ENCODE measurements around the gene DUOX1. TPM values are rescaled to one million over a fixed set of nuclear protein-coding genes. Genes with fewer than 3 reads are reported as not detected.
A peak's percentile ranks its signal among the peaks of the same experiment; 100 is the strongest.

The DUOX1 gene
- 1.0 TPM in 1 of 2 replicates, not detected in the other for total RNA-seq (2011; cell fraction: chromatin; rRNA removed; ENCODE audit: low replicate concordance)
- total RNA-seq (2011; cell fraction: nucleolus; rRNA removed): 0.39 and 0.50 TPM in 2 replicates
- total RNA-seq (2011; cell fraction: nucleoplasm; rRNA removed): 0.38 TPM in 1 of 2 replicates, not detected in the other
- total RNA-seq (2014; rRNA removed) (not detected in 2 replicates), total RNA-seq (2014; rRNA removed; fragmentation: Illumina TruSeq; extraction: Trizol) (not detected in 2 replicates), total RNA-seq (2015; rRNA removed; fragmentation: Illumina TruSeq; extraction: Trizol) (not detected in 2 replicates), total RNA-seq (2021) (0.22 TPM in 2 replicates), polyA plus RNA-seq (2011; rRNA removed) (0.01 TPM in 1 of 2 replicates, not detected in the other), polyA plus RNA-seq (2014; fragmentation: Illumina TruSeq; extraction: Trizol) (not detected in 2 replicates), polyA plus RNA-seq (2014; fragmentation: Nextera tagmentation; extraction: Ambion mirVana) (under 1 TPM in 1 of 2 experiments, not detected in 1; 0.01 TPM), polyA plus RNA-seq (2014; rRNA removed) (not detected in 2 replicates), polyA minus RNA-seq (2011; rRNA and poly(A)+ RNA removed) (not detected in 2 replicates), Bru-seq, nascent RNA (percentile 9 among the genes with signal in this experiment), BruChase-seq, experiment 1, labeled RNA remaining after a 2-hour chase (percentile 11 among the genes with signal in this experiment), BruChase-seq, experiment 2, labeled RNA remaining after a 6-hour chase (percentile 3 among the genes with signal in this experiment)
- polyA plus RNA-seq (2011; cell fraction: cytosol; rRNA removed): 0.03 TPM in 1 of 2 replicates, not detected in the other
- 0.04 and 0.73 TPM in 2 replicates for polyA plus RNA-seq (2011; cell fraction: nucleus; rRNA removed)
- polyA plus RNA-seq (2012): 0.29 and 0.79 TPM in 2 replicates
- polyA minus RNA-seq (2011; cell fraction: cytosol; rRNA and poly(A)+ RNA removed): not detected in 2 replicates
- not detected in 2 replicates for polyA minus RNA-seq (2011; cell fraction: nucleus; rRNA and poly(A)+ RNA removed)
- long read RNA-seq, experiment 1, partial matches to known transcripts: 0 of 7 reads
- long read RNA-seq, experiment 1, other reads (novel, unspliced or antisense): 7 of 7 reads
- long read RNA-seq, experiment 2: 0 reads
- long read RNA-seq, experiment 3: 0 reads

- in situ Hi-C loops (cut with MboI): no loop called here
- peaks cover 0 to 14% of the 10 kb centered on the region in 2 experiments; a peak in 2 of 5 replicates for H3K4me1 ChIP-seq (replicated peaks in 1 of 2; ENCODE audit: control insufficient read depth in 2 of 2, insufficient read depth in 2 of 2, low read length in 2 of 2)
- ChIA-PET POLR2A (no interaction called here), CTCF (ENCODE audit: low intra/inter-chr PET ratio) (no interaction called here)
- intact Hi-C loops (cut with micrococcal nuclease): no loop called here
- WGBS (ENCODE audit: insufficient coverage, low coverage, missing lambda C conversion rate): 8% methylated on average over 2 of the region's 46 CpGs
- ATAC-seq (peak; percentile 71), FAIRE-seq (no peak), DNase-seq (ENCODE audit: extremely low read depth in 1 of 4, low spot score in 3 of 4) (peak in 3 of 4 experiments; percentile 12 to 64 (median 64))
- no peaks in the 10 kb centered on the region for H4K20me1 ChIP-seq (replicated peaks; ENCODE audit: control insufficient read depth, insufficient read depth, low read length)
- H3K79me2 ChIP-seq (ENCODE audit: control insufficient read depth, insufficient read depth, low read length): no peaks in the 10 kb centered on the region
- H3K4me2 ChIP-seq (ENCODE audit: insufficient read depth, low read length): no peak within 1 kb of the TSS
- no peak within 1 kb of the TSS for H3K4me3 ChIP-seq
- H3K27me3 ChIP-seq (ENCODE audit: control insufficient read depth in 2 of 2, insufficient read depth in 2 of 2, low read length in 2 of 2): peaks cover 28 to 50% of the 10 kb centered on the region in 2 experiments
- H2AFZ ChIP-seq (ENCODE audit: low read depth, low read length): no peak within 1 kb of the TSS
- no peaks in the 10 kb centered on the region for H3K9me1 ChIP-seq (ENCODE audit: control insufficient read depth, insufficient read depth, low read length)
- BruUV-seq (replicated peaks): no TSS peak
- no peaks in the 10 kb centered on the region for H3K36me3 ChIP-seq (ENCODE audit: control insufficient read depth, insufficient read depth, low read length)
- H3K9me3 ChIP-seq (replicated peaks; ENCODE audit: control insufficient read depth, insufficient read depth, low read depth, low read length): no peaks in the 10 kb centered on the region
- H3K27ac ChIP-seq (ENCODE audit: extremely low read depth, low read depth, low read length): no peak within 1 kb of the TSS
- peak within 1 kb of the TSS in 1 of 2 experiments; percentile 16; a peak in 1 of 4 replicates for H3K9ac ChIP-seq (ENCODE audit: insufficient read depth in 1 of 2, low read depth in 2 of 2, low read length in 2 of 2)
- TF ChIP-seq, protein P1, sequence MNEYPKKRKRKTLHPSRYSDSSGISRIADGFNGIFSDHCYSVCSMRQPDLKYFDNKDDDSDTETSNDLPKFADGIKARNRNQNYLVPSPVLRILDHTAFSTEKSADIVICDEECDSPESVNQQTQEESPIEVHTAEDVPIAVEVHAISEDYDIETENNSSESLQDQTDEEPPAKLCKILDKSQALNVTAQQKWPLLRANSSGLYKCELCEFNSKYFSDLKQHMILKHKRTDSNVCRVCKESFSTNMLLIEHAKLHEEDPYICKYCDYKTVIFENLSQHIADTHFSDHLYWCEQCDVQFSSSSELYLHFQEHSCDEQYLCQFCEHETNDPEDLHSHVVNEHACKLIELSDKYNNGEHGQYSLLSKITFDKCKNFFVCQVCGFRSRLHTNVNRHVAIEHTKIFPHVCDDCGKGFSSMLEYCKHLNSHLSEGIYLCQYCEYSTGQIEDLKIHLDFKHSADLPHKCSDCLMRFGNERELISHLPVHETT (CRISPR knock-in tag; conservative IDR thresholded peaks at IDR 0.05 in 1 of 2, IDR thresholded peaks at IDR 0.05 in 1 of 2): no peak
- TF ChIP-seq, protein P2, sequence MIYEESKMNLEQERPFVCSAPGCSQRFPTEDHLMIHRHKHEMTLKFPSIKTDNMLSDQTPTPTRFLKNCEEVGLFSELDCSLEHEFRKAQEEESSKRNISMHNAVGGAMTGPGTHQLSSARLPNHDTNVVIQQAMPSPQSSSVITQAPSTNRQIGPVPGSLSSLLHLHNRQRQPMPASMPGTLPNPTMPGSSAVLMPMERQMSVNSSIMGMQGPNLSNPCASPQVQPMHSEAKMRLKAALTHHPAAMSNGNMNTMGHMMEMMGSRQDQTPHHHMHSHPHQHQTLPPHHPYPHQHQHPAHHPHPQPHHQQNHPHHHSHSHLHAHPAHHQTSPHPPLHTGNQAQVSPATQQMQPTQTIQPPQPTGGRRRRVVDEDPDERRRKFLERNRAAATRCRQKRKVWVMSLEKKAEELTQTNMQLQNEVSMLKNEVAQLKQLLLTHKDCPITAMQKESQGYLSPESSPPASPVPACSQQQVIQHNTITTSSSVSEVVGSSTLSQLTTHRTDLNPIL (CRISPR knock-in tag; IDR thresholded peaks at IDR 0.05): no peak
- TF ChIP-seq HDAC3 (IDR thresholded peaks at IDR 0.05; ENCODE audit: borderline replicate concordance, partially characterized antibody) (no peak), BRF2 (IDR thresholded peaks at IDR 0.05; ENCODE audit: borderline replicate concordance, insufficient read depth, insufficient read length) (no peak), CBFB (CRISPR knock-in tag; IDR thresholded peaks at IDR 0.05) (no peak), ZNF124 (CRISPR knock-in tag; IDR thresholded peaks at IDR 0.05) (no peak), NFIC (IDR thresholded peaks at IDR 0.05) (no peak), FUS (optimal IDR thresholded peaks at IDR 0.05; ENCODE audit: low read depth, low read length) (no peak), POU5F1 (IDR thresholded peaks at IDR 0.05; ENCODE audit: borderline replicate concordance, low read depth, low read length, partially characterized antibody) (no peak)
- TF ChIP-seq, protein P3, sequence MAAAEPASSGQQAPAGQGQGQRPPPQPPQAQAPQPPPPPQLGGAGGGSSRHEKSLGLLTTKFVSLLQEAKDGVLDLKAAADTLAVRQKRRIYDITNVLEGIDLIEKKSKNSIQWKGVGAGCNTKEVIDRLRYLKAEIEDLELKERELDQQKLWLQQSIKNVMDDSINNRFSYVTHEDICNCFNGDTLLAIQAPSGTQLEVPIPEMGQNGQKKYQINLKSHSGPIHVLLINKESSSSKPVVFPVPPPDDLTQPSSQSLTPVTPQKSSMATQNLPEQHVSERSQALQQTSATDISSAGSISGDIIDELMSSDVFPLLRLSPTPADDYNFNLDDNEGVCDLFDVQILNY (CRISPR knock-in tag; IDR thresholded peaks at IDR 0.05): no peak
- TF ChIP-seq, protein P4, sequence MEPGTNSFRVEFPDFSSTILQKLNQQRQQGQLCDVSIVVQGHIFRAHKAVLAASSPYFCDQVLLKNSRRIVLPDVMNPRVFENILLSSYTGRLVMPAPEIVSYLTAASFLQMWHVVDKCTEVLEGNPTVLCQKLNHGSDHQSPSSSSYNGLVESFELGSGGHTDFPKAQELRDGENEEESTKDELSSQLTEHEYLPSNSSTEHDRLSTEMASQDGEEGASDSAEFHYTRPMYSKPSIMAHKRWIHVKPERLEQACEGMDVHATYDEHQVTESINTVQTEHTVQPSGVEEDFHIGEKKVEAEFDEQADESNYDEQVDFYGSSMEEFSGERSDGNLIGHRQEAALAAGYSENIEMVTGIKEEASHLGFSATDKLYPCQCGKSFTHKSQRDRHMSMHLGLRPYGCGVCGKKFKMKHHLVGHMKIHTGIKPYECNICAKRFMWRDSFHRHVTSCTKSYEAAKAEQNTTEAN (CRISPR knock-in tag; IDR thresholded peaks at IDR 0.05): no peak
These were observed at the start of gene DUOX1, which contains the start of gene DUOXA1 for GRCh38 chr15:45129651-45130129. Gene DUOX1, plus strand, starts transcription at chr15:45129994. Its CDS starts 1,973 bp downstream, at chr15:45131967. Gene DUOXA1, minus strand, starts transcription at chr15:45129879. Its CDS starts 6,865 bp downstream, at chr15:45123014.
